ENCODE results near the gene ACSS1.

ACSS1 gene

GRCh38 chr20:24964506-24964840, 93.5 kb downstream of the ACSS1 start:
- no peak for TF ChIP-seq SIN3A (IDR thresholded peaks at IDR 0.05; ENCODE audit: borderline replicate concordance, insufficient read depth, low read length)
- TF ChIP-seq REST (IDR thresholded peaks at IDR 0.05; ENCODE audit: insufficient read depth in 1 of 2, low read depth in 2 of 2, low read length in 2 of 2): no peak
- TF ChIP-seq POLR2AphosphoS5 (IDR thresholded peaks at IDR 0.05; ENCODE audit: low read depth, low read length): no peak
- no peak for TF ChIP-seq TAF1 (IDR thresholded peaks at IDR 0.05; ENCODE audit: borderline replicate concordance, insufficient read depth, low read length)
- TF ChIP-seq FOXP2 (optimal IDR thresholded peaks at IDR 0.05; ENCODE audit: borderline replicate concordance, extremely low read depth, extremely low read length, insufficient read depth): no peak

- TF ChIP-seq REST (IDR thresholded peaks at IDR 0.05; ENCODE audit: insufficient read depth in 1 of 2, low read depth in 2 of 2, low read length in 2 of 2) (no peak), FOXP2 (optimal IDR thresholded peaks at IDR 0.05; ENCODE audit: borderline replicate concordance, extremely low read depth, extremely low read length, insufficient read depth) (no peak), TAF1 (IDR thresholded peaks at IDR 0.05; ENCODE audit: borderline replicate concordance, insufficient read depth, low read length) (no peak), POLR2AphosphoS5 (IDR thresholded peaks at IDR 0.05; ENCODE audit: low read depth, low read length) (no peak), SIN3A (IDR thresholded peaks at IDR 0.05; ENCODE audit: borderline replicate concordance, insufficient read depth, low read length) (no peak)
These were observed 94.0 kb downstream of the ACSS1 start for GRCh38 chr20:24963672-24964505.

- no peak for TF ChIP-seq TAF1 (IDR thresholded peaks at IDR 0.05; ENCODE audit: borderline replicate concordance, insufficient read depth, low read length)
- TF ChIP-seq SIN3A (IDR thresholded peaks at IDR 0.05; ENCODE audit: borderline replicate concordance, insufficient read depth, low read length): no peak
- no peak for TF ChIP-seq FOXP2 (optimal IDR thresholded peaks at IDR 0.05; ENCODE audit: borderline replicate concordance, extremely low read depth, extremely low read length, insufficient read depth)
- no peak for TF ChIP-seq POLR2AphosphoS5 (IDR thresholded peaks at IDR 0.05; ENCODE audit: low read depth, low read length)
- no peak for TF ChIP-seq REST (IDR thresholded peaks at IDR 0.05; ENCODE audit: insufficient read depth in 1 of 2, low read depth in 2 of 2, low read length in 2 of 2)
These were observed 95.4 kb downstream of the ACSS1 start for GRCh38 chr20:24962510-24962909.

- TF ChIP-seq REST (IDR thresholded peaks at IDR 0.05; ENCODE audit: insufficient read depth in 1 of 2, low read depth in 2 of 2, low read length in 2 of 2) (no peak), TAF1 (IDR thresholded peaks at IDR 0.05; ENCODE audit: borderline replicate concordance, insufficient read depth, low read length) (no peak), SIN3A (IDR thresholded peaks at IDR 0.05; ENCODE audit: borderline replicate concordance, insufficient read depth, low read length) (no peak), POLR2AphosphoS5 (IDR thresholded peaks at IDR 0.05; ENCODE audit: low read depth, low read length) (no peak), FOXP2 (optimal IDR thresholded peaks at IDR 0.05; ENCODE audit: borderline replicate concordance, extremely low read depth, extremely low read length, insufficient read depth) (no peak)
These were observed 95.8 kb downstream of the ACSS1 start for GRCh38 chr20:24962182-24962492.

All from PFSK-1 (cell line).